HG03565 (cell line): ENCODE measurements around the gene CSRNP2.
"Not testable (repeated sequence)": the region's sequence is repeated elsewhere in the genome, so short reads cannot be mapped to it uniquely, and the experiment has no call there.

ENCODE experiments used
- ATAC-seq: cut with Tn5 transposase; IDR thresholded peaks from one replicate; pipeline ENCODE4 v1.9.1; 2021; ENCODE audit warnings: mild to moderate bottlenecking, moderate library complexity; ENCODE audit not compliant: unreplicated experiment

Gene CSRNP2

GRCh38 chr12:51083126-51083833 lies at the start of gene CSRNP2:
TSS of gene CSRNP2 (minus strand) at chr12:51083596. CDS start at chr12:51076561, 7,035 bp downstream.
- peak; percentile 93 for ATAC-seq

- ATAC-seq = no peak
These were observed 49.3 kb upstream of the CSRNP2 start for GRCh38 chr12:51132693-51133092.

- no peak for ATAC-seq
These were observed 48.5 kb upstream of the CSRNP2 start for GRCh38 chr12:51131745-51132521.

- no peak for ATAC-seq
These were observed 45.5 kb upstream of the CSRNP2 start for GRCh38 chr12:51128919-51129318.

- no peak for ATAC-seq
These were observed 43.8 kb upstream of the CSRNP2 start for GRCh38 chr12:51127050-51127729.

- ATAC-seq = no peak
These were observed 42.9 kb upstream of the CSRNP2 start for GRCh38 chr12:51126297-51126696.

- no peak for ATAC-seq
These were observed 41.1 kb upstream of the CSRNP2 start for GRCh38 chr12:51124504-51124903.

GRCh38 chr12:51122844-51123243 lies 39.4 kb upstream of the CSRNP2 start:
- ATAC-seq = no peak

- no peak for ATAC-seq
These were observed 35.3 kb upstream of the CSRNP2 start for GRCh38 chr12:51118706-51119105.

GRCh38 chr12:51115533-51115932 lies 32.1 kb upstream of the CSRNP2 start:
- ATAC-seq = no peak

GRCh38 chr12:51108136-51108535 lies 24.7 kb upstream of the CSRNP2 start:
- no peak for ATAC-seq

- ATAC-seq = no peak
These were observed 20.6 kb upstream of the CSRNP2 start for GRCh38 chr12:51103977-51104376.

- no peak for ATAC-seq
These were observed 15.2 kb upstream of the CSRNP2 start for GRCh38 chr12:51098611-51099010.

- ATAC-seq = no peak
These were observed 7.4 kb upstream of the CSRNP2 start for GRCh38 chr12:51090705-51091229.

- ATAC-seq = no peak
These were observed 4.4 kb upstream of the CSRNP2 start for GRCh38 chr12:51087818-51088217.

GRCh38 chr12:51086933-51087332 lies 3.5 kb upstream of the CSRNP2 start:
- ATAC-seq = no peak

GRCh38 chr12:51085757-51086156 lies 2.4 kb upstream of the CSRNP2 start:
- ATAC-seq = no peak

- no peak for ATAC-seq
These were observed 753 bp downstream of the CSRNP2 start for GRCh38 chr12:51082561-51083125.

GRCh38 chr12:51081421-51081820 lies 2.0 kb downstream of the CSRNP2 start:
- no peak for ATAC-seq

- ATAC-seq = no peak
These were observed 3.3 kb downstream of the CSRNP2 start for GRCh38 chr12:51080136-51080535.

- not testable (repeated sequence) for ATAC-seq
These were observed 4.5 kb downstream of the CSRNP2 start for GRCh38 chr12:51078866-51079265.
